Liver (tissue), 5 donors: ENCODE measurements around the gene AATF. TPM values are rescaled to one million over a fixed set of nuclear protein-coding genes. Genes with fewer than 3 reads are reported as not detected.

ENCODE experiments used
- polyA plus RNA-seq, 2 donors: library from polyadenylated mRNA; stranded (reverse) in 1 of 2; unstranded in 1 of 2; fragments of 200-250 nt in 1 of 2; fragments of >200 nt in 1 of 2; fragmentation: Nextera tagmentation in 1 of 2; extraction: Ambion mirVana in 1 of 2; gene quantifications; one replicate each; pipeline versions ENCODE4 v1.2.1 to v1.2.3, GENCODE V29; 2013 to 2015
- small RNA-seq: library from RNA; depleted of rRNA; stranded (forward); fragments of <200 nt; gene quantifications from one replicate; pipeline ENCODE3, GENCODE V24; 2014
- total RNA-seq, 2 donors: library from RNA; depleted of rRNA; stranded (reverse); fragments of >200 nt; gene quantifications; one replicate each; pipeline ENCODE4 v1.2.3, GENCODE V29; 2014
- donor health status: healthy.
- donor health status: healthy.
- donor health status: healthy.

The AATF gene
- total and polyA plus RNA-seq, 4 donors: 10.8 to 16.9 (median 13.4) TPM

Small RNA genes lying within 50 kb of the gene (small RNA-seq; reads per million reads assigned to genes)
- not detected for gene AC243773.2
- not detected for gene MIR2909

Other genes starting within 250 kb of the AATF start
- gene LHX1, start 11.5 kb upstream of the AATF start, total RNA-seq: not detected
- gene LHX1, start 11.5 kb upstream of the AATF start, polyA plus RNA-seq: not detected